ENCODE measurements around the gene B3GALT6.

Gene B3GALT6

GRCh38 chr1:1183833-1184775, 47.9 kb upstream of the B3GALT6 start:
- H3F3A ChIP-seq (ENCODE audit: insufficient read depth, low read length): no peaks in the 10 kb centered on the region
- no peaks in the 10 kb centered on the region for H3K4me1 ChIP-seq (ENCODE audit: low read length)

GRCh38 chr1:1185101-1185765, 46.8 kb upstream of the B3GALT6 start:
- Histone ChIP-seq H3K27ac (ENCODE audit: low read length) (no peak overlapping the region), H3K4me2 (ENCODE audit: low read depth, low read length) (no peak overlapping the region), H3K4me1 (ENCODE audit: low read length) (no peaks in the 10 kb centered on the region), H3F3A (ENCODE audit: insufficient read depth, low read length) (no peaks in the 10 kb centered on the region), H3K4me3 (ENCODE audit: low read length) (no peak overlapping the region), H3K79me2 (ENCODE audit: low read length) (no peaks in the 10 kb centered on the region), H3K27me3 (replicated peaks; ENCODE audit: insufficient read depth, low read length) (peaks cover 90% of the 10 kb centered on the region), H3K9me2 (replicated peaks; ENCODE audit: insufficient read depth, low read length) (no peaks in the 10 kb centered on the region), H3K36me3 (replicated peaks; ENCODE audit: insufficient read depth, low read length) (no peaks in the 10 kb centered on the region), H3K9ac (ENCODE audit: low read length) (no peak overlapping the region), H4K20me1 (ENCODE audit: insufficient read depth, low read length) (no peaks in the 10 kb centered on the region), H2AFZ (ENCODE audit: low read length) (no peak overlapping the region), H3K9me3 (replicated peaks; ENCODE audit: insufficient read depth, low read length) (no peaks in the 10 kb centered on the region)
- no peak for TF ChIP-seq EZH2 (optimal IDR thresholded peaks at IDR 0.05; ENCODE audit: low read depth, low read length)
- TF ChIP-seq EZH2phosphoT487 (IDR thresholded peaks at IDR 0.05; ENCODE audit: low read length): no peak
- TF ChIP-seq CTCF (IDR thresholded peaks at IDR 0.05; ENCODE audit: low read length): no peak
- no peak for DNase-seq

More at GRCh38 chr1:1183833-1184775, 47.9 kb upstream of the B3GALT6 start:
- no peaks in the 10 kb centered on the region for H3K9me3 ChIP-seq (replicated peaks; ENCODE audit: insufficient read depth, low read length)
- no peak overlapping the region for H3K9ac ChIP-seq (ENCODE audit: low read length)
- no peaks in the 10 kb centered on the region for H3K9me2 ChIP-seq (replicated peaks; ENCODE audit: insufficient read depth, low read length)
- H3K27me3 ChIP-seq (replicated peaks; ENCODE audit: insufficient read depth, low read length): peaks cover 91% of the 10 kb centered on the region
- no peak overlapping the region for H2AFZ ChIP-seq (ENCODE audit: low read length)
- no peaks in the 10 kb centered on the region for H3K79me2 ChIP-seq (ENCODE audit: low read length)
- no peaks in the 10 kb centered on the region for H4K20me1 ChIP-seq (ENCODE audit: insufficient read depth, low read length)
- H3K27ac ChIP-seq (ENCODE audit: low read length): no peak overlapping the region
- no peak overlapping the region for H3K4me2 ChIP-seq (ENCODE audit: low read depth, low read length)
- TF ChIP-seq CTCF (IDR thresholded peaks at IDR 0.05; ENCODE audit: low read length) (no peak), EZH2 (optimal IDR thresholded peaks at IDR 0.05; ENCODE audit: low read depth, low read length) (no peak), EZH2phosphoT487 (IDR thresholded peaks at IDR 0.05; ENCODE audit: low read length) (no peak)
- DNase-seq: no peak
- H3K36me3 ChIP-seq (replicated peaks; ENCODE audit: insufficient read depth, low read length): no peaks in the 10 kb centered on the region
- H3K4me3 ChIP-seq (ENCODE audit: low read length): no peak overlapping the region

- H3K36me3 ChIP-seq (replicated peaks; ENCODE audit: insufficient read depth, low read length): no peaks in the 10 kb centered on the region
- no peaks in the 10 kb centered on the region for H3K9me2 ChIP-seq (replicated peaks; ENCODE audit: insufficient read depth, low read length)
- H2AFZ ChIP-seq (ENCODE audit: low read length): no peak overlapping the region
- no peak overlapping the region for H3K4me3 ChIP-seq (ENCODE audit: low read length)
- no peak for DNase-seq
- H3F3A ChIP-seq (ENCODE audit: insufficient read depth, low read length): no peaks in the 10 kb centered on the region
- H3K27me3 ChIP-seq (replicated peaks; ENCODE audit: insufficient read depth, low read length): peaks cover 93% of the 10 kb centered on the region
- no peak for TF ChIP-seq EZH2phosphoT487 (IDR thresholded peaks at IDR 0.05; ENCODE audit: low read length)
- no peak for TF ChIP-seq EZH2 (optimal IDR thresholded peaks at IDR 0.05; ENCODE audit: low read depth, low read length)
- no peak for TF ChIP-seq CTCF (IDR thresholded peaks at IDR 0.05; ENCODE audit: low read length)
- no peak overlapping the region for H3K4me2 ChIP-seq (ENCODE audit: low read depth, low read length)
- no peaks in the 10 kb centered on the region for H4K20me1 ChIP-seq (ENCODE audit: insufficient read depth, low read length)
- H3K9ac ChIP-seq (ENCODE audit: low read length): no peak overlapping the region
- no peaks in the 10 kb centered on the region for H3K4me1 ChIP-seq (ENCODE audit: low read length)
- no peaks in the 10 kb centered on the region for H3K79me2 ChIP-seq (ENCODE audit: low read length)
- H3K27ac ChIP-seq (ENCODE audit: low read length): no peak overlapping the region
- H3K9me3 ChIP-seq (replicated peaks; ENCODE audit: insufficient read depth, low read length): no peaks in the 10 kb centered on the region
Observed at GRCh38 chr1:1187938-1188337, 44.1 kb upstream of the B3GALT6 start.
